Measurements from ENCODE around the gene KATNBL1.

- TF ChIP-seq, protein P1, sequence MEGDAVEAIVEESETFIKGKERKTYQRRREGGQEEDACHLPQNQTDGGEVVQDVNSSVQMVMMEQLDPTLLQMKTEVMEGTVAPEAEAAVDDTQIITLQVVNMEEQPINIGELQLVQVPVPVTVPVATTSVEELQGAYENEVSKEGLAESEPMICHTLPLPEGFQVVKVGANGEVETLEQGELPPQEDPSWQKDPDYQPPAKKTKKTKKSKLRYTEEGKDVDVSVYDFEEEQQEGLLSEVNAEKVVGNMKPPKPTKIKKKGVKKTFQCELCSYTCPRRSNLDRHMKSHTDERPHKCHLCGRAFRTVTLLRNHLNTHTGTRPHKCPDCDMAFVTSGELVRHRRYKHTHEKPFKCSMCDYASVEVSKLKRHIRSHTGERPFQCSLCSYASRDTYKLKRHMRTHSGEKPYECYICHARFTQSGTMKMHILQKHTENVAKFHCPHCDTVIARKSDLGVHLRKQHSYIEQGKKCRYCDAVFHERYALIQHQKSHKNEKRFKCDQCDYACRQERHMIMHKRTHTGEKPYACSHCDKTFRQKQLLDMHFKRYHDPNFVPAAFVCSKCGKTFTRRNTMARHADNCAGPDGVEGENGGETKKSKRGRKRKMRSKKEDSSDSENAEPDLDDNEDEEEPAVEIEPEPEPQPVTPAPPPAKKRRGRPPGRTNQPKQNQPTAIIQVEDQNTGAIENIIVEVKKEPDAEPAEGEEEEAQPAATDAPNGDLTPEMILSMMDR (IDR thresholded peaks at IDR 0.05): no peak
- TF ChIP-seq POLR2AphosphoS5 (IDR thresholded peaks at IDR 0.05; ENCODE audit: low read depth, low read length) (no peak), SIN3A (IDR thresholded peaks at IDR 0.05; ENCODE audit: borderline replicate concordance, insufficient read depth, low read depth, low read length) (no peak), REST (IDR thresholded peaks at IDR 0.05; ENCODE audit: insufficient read depth in 1 of 2, low read depth in 2 of 2, low read length in 1 of 2) (no peak)
These were observed 77.0 kb downstream of the KATNBL1 start for GRCh38 chr15:34132881-34133280.

Data from Panc1 (cell line).